ENCODE data around the gene PADI4.
A peak's percentile ranks its signal among the peaks of the same experiment; 100 is the strongest.
"Not testable (repeated sequence)": the region's sequence is repeated elsewhere in the genome, so short reads cannot be mapped to it uniquely, and the experiment has no call there.

Gene PADI4

GRCh38 chr1:17403081-17403480 is 95.1 kb downstream of the PADI4 start:
- DNase-seq: no peak

- DNase-seq: no peak
Measured at GRCh38 chr1:17404034-17404684, 96.2 kb downstream of the PADI4 start.

- no peak for DNase-seq
Measured at GRCh38 chr1:17404820-17405219, 96.8 kb downstream of the PADI4 start.

- DNase-seq: peak in 1 of 2 experiments; percentile 40
Measured at GRCh38 chr1:17405898-17406759, 98.1 kb downstream of the PADI4 start.

GRCh38 chr1:17406760-17407475 is 98.9 kb downstream of the PADI4 start:
- DNase-seq: not testable (repeated sequence)

- not testable (repeated sequence) for DNase-seq
Measured at GRCh38 chr1:17407786-17408514, 100.0 kb downstream of the PADI4 start.

GRCh38 chr1:17409391-17409811 is 101.4 kb downstream of the PADI4 start:
- DNase-seq: no peak

- no peak for DNase-seq
Measured at GRCh38 chr1:17412093-17412870, 104.3 kb downstream of the PADI4 start.
